T-helper 1 cell treated with Interleukin-12 subunit alpha and Interleukin-12 subunit beta and Interleukin-4 antibody, amounts not matched to agents 30 μg/mL and 1 μg/mL, for 36 hours (primary cell): Measurements from ENCODE around the gene POU6F2.

Source experiments
- H3K27ac Mint-ChIP-seq: one replicate; pipeline ENCODE4 v1.8.0; 2021; ENCODE audit warnings: mild to moderate bottlenecking, mixed read lengths
- H3K27me3 Mint-ChIP-seq: one replicate; pipeline ENCODE4 v1.8.0; 2021; ENCODE audit warnings: low read depth, mixed read lengths
- H3K36me3 Mint-ChIP-seq: one replicate; pipeline ENCODE4 v1.8.0; 2021; ENCODE audit warnings: low read depth, mixed read lengths
- H3K4me1 Mint-ChIP-seq: one replicate; pipeline ENCODE4 v1.8.0; 2021; ENCODE audit warnings: low read depth, mixed read lengths
- H3K4me3 Mint-ChIP-seq: one replicate; pipeline ENCODE4 v1.8.0; 2021; ENCODE audit warnings: mild to moderate bottlenecking, moderate library complexity, mixed read lengths
- H3K9me3 Mint-ChIP-seq: one replicate; pipeline ENCODE4 v1.8.0; 2021; ENCODE audit warnings: mixed read lengths

The POU6F2 gene

GRCh38 chr7:39095875-39096619 lies 118.3 kb downstream of the POU6F2 start:
- H3K27me3 Mint-ChIP-seq = no peaks in the 10 kb centered on the region
- H3K27ac Mint-ChIP-seq = no peak overlapping the region
- H3K36me3 Mint-ChIP-seq = no peaks in the 10 kb centered on the region
- no peaks in the 10 kb centered on the region for H3K4me1 Mint-ChIP-seq
- H3K9me3 Mint-ChIP-seq = no peaks in the 10 kb centered on the region
- no peak overlapping the region for H3K4me3 Mint-ChIP-seq

- no peak overlapping the region for H3K27ac Mint-ChIP-seq
- H3K27me3 Mint-ChIP-seq = no peaks in the 10 kb centered on the region
- H3K4me3 Mint-ChIP-seq = no peak overlapping the region
- H3K9me3 Mint-ChIP-seq = no peaks in the 10 kb centered on the region
- H3K4me1 Mint-ChIP-seq = no peaks in the 10 kb centered on the region
- no peaks in the 10 kb centered on the region for H3K36me3 Mint-ChIP-seq
Observed at GRCh38 chr7:39098506-39098905, 120.8 kb downstream of the POU6F2 start.

- no peaks in the 10 kb centered on the region for H3K4me1 Mint-ChIP-seq
- no peak overlapping the region for H3K27ac Mint-ChIP-seq
- no peaks in the 10 kb centered on the region for H3K9me3 Mint-ChIP-seq
- H3K4me3 Mint-ChIP-seq = no peak overlapping the region
- H3K36me3 Mint-ChIP-seq = no peaks in the 10 kb centered on the region
- no peaks in the 10 kb centered on the region for H3K27me3 Mint-ChIP-seq
Observed at GRCh38 chr7:39099146-39099545, 121.4 kb downstream of the POU6F2 start.

GRCh38 chr7:39100270-39100669 lies 122.6 kb downstream of the POU6F2 start:
- no peaks in the 10 kb centered on the region for H3K4me1 Mint-ChIP-seq
- no peak overlapping the region for H3K4me3 Mint-ChIP-seq
- H3K27ac Mint-ChIP-seq = no peak overlapping the region
- H3K27me3 Mint-ChIP-seq = no peaks in the 10 kb centered on the region
- H3K9me3 Mint-ChIP-seq = no peaks in the 10 kb centered on the region
- no peaks in the 10 kb centered on the region for H3K36me3 Mint-ChIP-seq

GRCh38 chr7:39102234-39102633 lies 124.5 kb downstream of the POU6F2 start:
- H3K4me3 Mint-ChIP-seq = no peak overlapping the region
- no peaks in the 10 kb centered on the region for H3K4me1 Mint-ChIP-seq
- H3K9me3 Mint-ChIP-seq = no peaks in the 10 kb centered on the region
- no peaks in the 10 kb centered on the region for H3K27me3 Mint-ChIP-seq
- H3K27ac Mint-ChIP-seq = no peak overlapping the region
- no peaks in the 10 kb centered on the region for H3K36me3 Mint-ChIP-seq

GRCh38 chr7:39105720-39106119 lies 128.0 kb downstream of the POU6F2 start:
- no peaks in the 10 kb centered on the region for H3K4me1 Mint-ChIP-seq
- H3K27me3 Mint-ChIP-seq = no peaks in the 10 kb centered on the region
- H3K4me3 Mint-ChIP-seq = no peak overlapping the region
- H3K9me3 Mint-ChIP-seq = no peaks in the 10 kb centered on the region
- no peak overlapping the region for H3K27ac Mint-ChIP-seq
- H3K36me3 Mint-ChIP-seq = no peaks in the 10 kb centered on the region

GRCh38 chr7:39125846-39126245 lies 148.1 kb downstream of the POU6F2 start:
- no peaks in the 10 kb centered on the region for H3K36me3 Mint-ChIP-seq
- H3K27me3 Mint-ChIP-seq = no peaks in the 10 kb centered on the region
- no peak overlapping the region for H3K4me3 Mint-ChIP-seq
- H3K9me3 Mint-ChIP-seq = no peaks in the 10 kb centered on the region
- H3K27ac Mint-ChIP-seq = no peak overlapping the region
- no peaks in the 10 kb centered on the region for H3K4me1 Mint-ChIP-seq

- Mint-ChIP-seq H3K9me3 (no peaks in the 10 kb centered on the region), H3K27me3 (no peaks in the 10 kb centered on the region), H3K36me3 (no peaks in the 10 kb centered on the region), H3K4me1 (no peaks in the 10 kb centered on the region), H3K4me3 (no peak overlapping the region), H3K27ac (no peak overlapping the region)
Observed at GRCh38 chr7:39127058-39127457, 149.3 kb downstream of the POU6F2 start.

- no peaks in the 10 kb centered on the region for H3K36me3 Mint-ChIP-seq
- H3K4me1 Mint-ChIP-seq = no peaks in the 10 kb centered on the region
- H3K9me3 Mint-ChIP-seq = no peaks in the 10 kb centered on the region
- no peak overlapping the region for H3K4me3 Mint-ChIP-seq
- H3K27me3 Mint-ChIP-seq = no peaks in the 10 kb centered on the region
- no peak overlapping the region for H3K27ac Mint-ChIP-seq
Observed at GRCh38 chr7:39128287-39128843, 150.7 kb downstream of the POU6F2 start.

GRCh38 chr7:39130274-39130673 lies 152.6 kb downstream of the POU6F2 start:
- no peaks in the 10 kb centered on the region for H3K9me3 Mint-ChIP-seq
- H3K27ac Mint-ChIP-seq = no peak overlapping the region
- no peaks in the 10 kb centered on the region for H3K36me3 Mint-ChIP-seq
- no peaks in the 10 kb centered on the region for H3K4me1 Mint-ChIP-seq
- no peak overlapping the region for H3K4me3 Mint-ChIP-seq
- peaks cover 3% of the 10 kb centered on the region for H3K27me3 Mint-ChIP-seq

GRCh38 chr7:39130857-39131526 lies 153.3 kb downstream of the POU6F2 start:
- Mint-ChIP-seq H3K36me3 (no peaks in the 10 kb centered on the region), H3K27ac (no peak overlapping the region), H3K4me3 (peak overlapping the region; percentile 50), H3K4me1 (no peaks in the 10 kb centered on the region), H3K27me3 (peaks cover 3% of the 10 kb centered on the region), H3K9me3 (no peaks in the 10 kb centered on the region)

GRCh38 chr7:39132306-39132705 lies 154.6 kb downstream of the POU6F2 start:
- Mint-ChIP-seq H3K4me1 (no peaks in the 10 kb centered on the region), H3K27ac (no peak overlapping the region)

GRCh38 chr7:39133088-39133487 lies 155.4 kb downstream of the POU6F2 start:
- H3K4me3 Mint-ChIP-seq = no peak overlapping the region
- H3K9me3 Mint-ChIP-seq = no peaks in the 10 kb centered on the region
- H3K27ac Mint-ChIP-seq = no peak overlapping the region
- H3K4me1 Mint-ChIP-seq = no peaks in the 10 kb centered on the region
- H3K36me3 Mint-ChIP-seq = no peaks in the 10 kb centered on the region
- H3K27me3 Mint-ChIP-seq = peaks cover 3% of the 10 kb centered on the region

More at GRCh38 chr7:39132306-39132705, 154.6 kb downstream of the POU6F2 start:
- Mint-ChIP-seq H3K36me3 (no peaks in the 10 kb centered on the region), H3K4me3 (no peak overlapping the region), H3K27me3 (peaks cover 3% of the 10 kb centered on the region), H3K9me3 (no peaks in the 10 kb centered on the region)

GRCh38 chr7:39137480-39137879 lies 159.8 kb downstream of the POU6F2 start:
- no peaks in the 10 kb centered on the region for H3K9me3 Mint-ChIP-seq
- no peak overlapping the region for H3K27ac Mint-ChIP-seq

GRCh38 chr7:39142750-39143149 lies 165.0 kb downstream of the POU6F2 start:
- Mint-ChIP-seq H3K27me3 (no peaks in the 10 kb centered on the region), H3K4me1 (no peaks in the 10 kb centered on the region), H3K27ac (no peak overlapping the region), H3K9me3 (no peaks in the 10 kb centered on the region), H3K4me3 (no peak overlapping the region), H3K36me3 (no peaks in the 10 kb centered on the region)

More at GRCh38 chr7:39137480-39137879, 159.8 kb downstream of the POU6F2 start:
- Mint-ChIP-seq H3K4me1 (no peaks in the 10 kb centered on the region), H3K27me3 (peaks cover 3% of the 10 kb centered on the region), H3K36me3 (no peaks in the 10 kb centered on the region), H3K4me3 (no peak overlapping the region)
